OCI-LY3 (cell line): ENCODE results near the gene TNFAIP8L2.
A peak's percentile ranks its signal among the peaks of the same experiment; 100 is the strongest.

Source experiments
- H2AFZ ChIP-seq: fragments of 200-600, 300-600 bp; shearing (Covaris generic); 2 replicates; pipeline ENCODE4 v1.6.0; 2014; ENCODE audit warnings: antibody characterized with exemption, low read depth, low read length
- H3K27ac ChIP-seq: fragments of 200-600, 300-600 bp; sonication (generic); 2 replicates; pipeline ENCODE4 v1.5.1; 2014; ENCODE audit warnings: mild to moderate bottlenecking, low read length, moderate library complexity, mixed read lengths
- H3K27me3 ChIP-seq: fragments of 200-600, 300-600 bp; sonication (generic); 2 replicates; pipeline ENCODE4 v1.6.1; 2014; ENCODE audit warnings: low read depth, low read length, mixed read lengths
- H3K36me3 ChIP-seq: fragments of 200-600, 300-600 bp; sonication (generic); replicated peaks from 2 replicates; pipeline ENCODE3; 2014; ENCODE audit warnings: low read depth, low read length, mixed read lengths
- H3K4me1 ChIP-seq: fragments of 300-600, 200-600 bp; sonication (generic); 2 replicates; pipeline ENCODE4 v1.6.1; 2014; ENCODE audit warnings: low read length, mixed read lengths
- H3K4me2 ChIP-seq: fragments of 200-600, 300-600 bp; sonication (generic); 2 replicates; pipeline ENCODE4 v1.6.1; 2014; ENCODE audit warnings: low read length, mixed read lengths
- H3K4me3 ChIP-seq: fragments of 300-600, 200-600 bp; sonication (generic); 2 replicates; pipeline ENCODE4 v1.5.1; 2014; ENCODE audit warnings: antibody characterized with exemption, mild to moderate bottlenecking, low read length, moderate library complexity
- H3K79me2 ChIP-seq: fragments of 300-600, 200-600 bp; shearing (Covaris generic); 2 replicates; pipeline ENCODE4 v1.6.1; 2014; ENCODE audit warnings: mild to moderate bottlenecking, low read length, mixed read lengths
- H3K9ac ChIP-seq: fragments of 300-600, 200-600 bp; shearing (Covaris generic); 2 replicates; pipeline ENCODE4 v1.6.0; 2014; ENCODE audit warnings: mild to moderate bottlenecking, low read length, moderate library complexity
- H3K9me3 ChIP-seq: fragments of 200-600, 300-600 bp; shearing (Covaris generic); 2 replicates; pipeline ENCODE4 v1.6.1; 2014; ENCODE audit warnings: low read length, mixed read lengths; ENCODE audit not compliant: insufficient read depth
- H4K20me1 ChIP-seq: fragments of 200-600, 300-600 bp; sonication (generic); 2 replicates; pipeline ENCODE4 v1.6.1; 2016; ENCODE audit warnings: low read length, mixed read lengths; ENCODE audit not compliant: insufficient read depth
- CTCF ChIP-seq: fragments of 200-600, 300-600 bp; sonication (generic); IDR thresholded peaks from 2 replicates; pipeline ENCODE4 v1.5.1; 2014; ENCODE audit warnings: antibody characterized with exemption, low read length, low read depth
- EZH2phosphoT487 ChIP-seq: fragments of 200-600 bp; shearing (Covaris generic); IDR thresholded peaks from 2 replicates; pipeline ENCODE4 v1.6.1; 2018; ENCODE audit warnings: antibody characterized with exemption, mixed run types, low read depth

Gene TNFAIP8L2

GRCh38 chr1:151156515-151156819 lies at the start of gene TNFAIP8L2:
Gene TNFAIP8L2 (plus strand): TSS chr1:151156649. CDS start chr1:151158698, 2,049 bp downstream.
- Histone ChIP-seq H3K36me3 (peaks cover 6% of the 10 kb centered on the region), H3K4me1 (peaks cover 27% of the 10 kb centered on the region), H3K4me2 (peak within 1 kb of the TSS; percentile 55), H4K20me1 (no peaks in the 10 kb centered on the region), H3K27ac (peak within 1 kb of the TSS; percentile 19), H3K79me2 (no peaks in the 10 kb centered on the region), H2AFZ (peak within 1 kb of the TSS; percentile 43; the same call in 1 of the 2 replicates), H3K9ac (peak within 1 kb of the TSS; percentile 31), H3K27me3 (no peaks in the 10 kb centered on the region), H3K9me3 (no peaks in the 10 kb centered on the region), H3K4me3 (peak within 1 kb of the TSS; percentile 72)
- TF ChIP-seq EZH2phosphoT487: no peak
- TF ChIP-seq CTCF: no peak

- Histone ChIP-seq H3K4me1 (no peaks in the 10 kb centered on the region), H3K27ac (no peak overlapping the region), H3K9ac (no peak overlapping the region), H3K79me2 (no peaks in the 10 kb centered on the region), H4K20me1 (no peaks in the 10 kb centered on the region), H3K9me3 (no peaks in the 10 kb centered on the region), H3K27me3 (no peaks in the 10 kb centered on the region), H3K36me3 (no peaks in the 10 kb centered on the region), H3K4me3 (no peak overlapping the region), H3K4me2 (no peak overlapping the region), H2AFZ (no peak overlapping the region)
- TF ChIP-seq CTCF (no peak), EZH2phosphoT487 (no peak)
Observed at GRCh38 chr1:151106894-151107293, 49.6 kb upstream of the TNFAIP8L2 start.

- no peaks in the 10 kb centered on the region for H3K27me3 ChIP-seq
- TF ChIP-seq CTCF (no peak), EZH2phosphoT487 (no peak)
- H3K4me3 ChIP-seq: no peak overlapping the region
- H3K4me2 ChIP-seq: no peak overlapping the region
- no peaks in the 10 kb centered on the region for H4K20me1 ChIP-seq
- no peaks in the 10 kb centered on the region for H3K9me3 ChIP-seq
- no peaks in the 10 kb centered on the region for H3K4me1 ChIP-seq
- no peak overlapping the region for H3K27ac ChIP-seq
- H3K79me2 ChIP-seq: no peaks in the 10 kb centered on the region
- H2AFZ ChIP-seq: no peak overlapping the region
- H3K36me3 ChIP-seq: no peaks in the 10 kb centered on the region
- H3K9ac ChIP-seq: no peak overlapping the region
Observed at GRCh38 chr1:151108331-151108730, 48.1 kb upstream of the TNFAIP8L2 start.

- H3K36me3 ChIP-seq: no peaks in the 10 kb centered on the region
- TF ChIP-seq EZH2phosphoT487 (no peak), CTCF (no peak)
- H3K27ac ChIP-seq: no peak overlapping the region
- no peak overlapping the region for H3K4me3 ChIP-seq
- H3K4me1 ChIP-seq: no peaks in the 10 kb centered on the region
- H3K9ac ChIP-seq: no peak overlapping the region
- H3K27me3 ChIP-seq: no peaks in the 10 kb centered on the region
- no peaks in the 10 kb centered on the region for H4K20me1 ChIP-seq
- H3K79me2 ChIP-seq: no peaks in the 10 kb centered on the region
- H3K4me2 ChIP-seq: no peak overlapping the region
- H3K9me3 ChIP-seq: no peaks in the 10 kb centered on the region
- H2AFZ ChIP-seq: no peak overlapping the region
Observed at GRCh38 chr1:151113877-151114276, 42.6 kb upstream of the TNFAIP8L2 start.
